ACC112 (cell line): ENCODE data around the gene THRA.
A peak's percentile ranks its signal among the peaks of the same experiment; 100 is the strongest.

Experiments
- H2AFZ ChIP-seq: fragments of 200-600 bp; sonication (generic); one replicate; pipeline ENCODE4 v1.6.0; 2017; ENCODE audit warnings: antibody characterized with exemption, low read length; ENCODE audit not compliant: unreplicated experiment
- H3K27ac ChIP-seq: fragments of 200-600 bp; sonication (generic); 2 replicates; pipeline ENCODE4 v1.5.1; 2014; ENCODE audit warnings: low read depth, mild to moderate bottlenecking, antibody characterized with exemption, low read length, moderate library complexity
- H3K27me3 ChIP-seq: fragments of 200-600 bp; sonication (generic); 2 replicates; pipeline ENCODE4 v1.6.1; 2014; ENCODE audit warnings: mild to moderate bottlenecking, antibody characterized with exemption, low read length, moderate library complexity, mixed read lengths; ENCODE audit not compliant: insufficient read depth
- H3K36me3 ChIP-seq: fragments of 200-600 bp; sonication (generic); 2 replicates; pipeline ENCODE4 v1.6.1; 2016; ENCODE audit warnings: mild to moderate bottlenecking, antibody characterized with exemption, low read length, moderate library complexity, mixed read lengths; ENCODE audit not compliant: insufficient read depth
- H3K4me1 ChIP-seq: fragments of 200-600 bp; sonication (generic); one replicate; pipeline ENCODE4 v1.6.1; 2016; ENCODE audit warnings: low read length, mixed read lengths; ENCODE audit not compliant: insufficient read depth, unreplicated experiment, control insufficient read depth
- H3K4me3 ChIP-seq: fragments of 200-600 bp; sonication (generic); 2 replicates; pipeline ENCODE4 v1.5.1; 2014; ENCODE audit warnings: mild to moderate bottlenecking, low read depth, low read length
- H3K79me2 ChIP-seq: fragments of 200-600 bp; sonication (generic); one replicate; pipeline ENCODE4 v1.6.0; 2016; ENCODE audit warnings: low read length; ENCODE audit not compliant: control insufficient read depth, unreplicated experiment, insufficient read depth

THRA gene

DNA sequence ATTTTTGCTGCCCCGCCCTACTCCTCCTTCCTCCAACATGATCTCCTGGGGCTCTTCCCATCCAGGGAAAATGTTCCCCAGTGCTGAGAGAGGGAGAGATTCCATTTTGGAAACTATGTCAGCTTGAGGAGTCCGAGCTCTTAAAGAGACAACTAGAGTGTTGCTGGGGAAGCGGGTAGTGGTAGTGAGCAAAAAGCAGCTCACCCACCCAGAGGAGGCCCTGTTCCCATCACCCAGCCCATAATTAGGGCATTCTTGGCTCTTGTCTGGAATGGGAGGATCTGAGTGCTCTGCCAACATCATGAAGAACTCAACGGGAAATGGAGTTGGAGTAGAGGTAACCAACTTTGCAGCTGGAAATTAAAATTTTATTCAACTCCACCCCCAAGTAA is 49.9 kb downstream of the THRA start:
- H3K4me1 ChIP-seq, result peaks cover 60% of the 10 kb centered on the region
- H3K4me3 ChIP-seq, result peak overlapping the region; percentile 67
- peak overlapping the region; percentile 84 for H3K27ac ChIP-seq
- peak overlapping the region; percentile 62 for H2AFZ ChIP-seq
- no peaks in the 10 kb centered on the region for H3K36me3 ChIP-seq
- H3K27me3 ChIP-seq, result no peaks in the 10 kb centered on the region
- no peaks in the 10 kb centered on the region for H3K79me2 ChIP-seq

GRCh38 chr17:40113110-40113906 is 50.5 kb downstream of the THRA start:
- H3K4me1 ChIP-seq, result peaks cover 56% of the 10 kb centered on the region
- H3K36me3 ChIP-seq, result no peaks in the 10 kb centered on the region
- H2AFZ ChIP-seq, result peak overlapping the region; percentile 62
- no peaks in the 10 kb centered on the region for H3K79me2 ChIP-seq
- peak overlapping the region; percentile 67 for H3K4me3 ChIP-seq
- peak overlapping the region; percentile 84 for H3K27ac ChIP-seq
- H3K27me3 ChIP-seq, result no peaks in the 10 kb centered on the region

DNA sequence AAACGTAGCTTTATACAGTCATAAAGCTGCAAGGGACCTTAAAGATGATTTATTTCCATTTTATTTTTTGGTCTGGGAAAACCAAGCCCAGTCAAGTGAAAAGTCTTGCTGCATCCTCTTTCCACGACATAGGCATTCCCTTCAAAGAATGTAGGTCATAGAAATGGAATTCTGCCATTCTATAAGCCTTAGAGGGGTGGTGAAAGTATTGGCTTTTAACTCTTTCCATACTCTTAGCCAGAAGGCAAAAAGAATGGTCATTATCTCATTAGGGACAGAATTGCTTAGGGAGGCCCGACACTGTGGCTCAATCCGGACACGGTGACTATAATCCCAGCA is 51.1 kb downstream of the THRA start:
- Histone ChIP-seq H3K79me2 (no peaks in the 10 kb centered on the region), H3K27me3 (no peaks in the 10 kb centered on the region), H3K4me1 (peaks cover 50% of the 10 kb centered on the region), H3K4me3 (peak overlapping the region; percentile 67), H2AFZ (peak overlapping the region; percentile 7), H3K36me3 (no peaks in the 10 kb centered on the region), H3K27ac (peak overlapping the region; percentile 84)

- H3K79me2 ChIP-seq, result peaks cover 4% of the 10 kb centered on the region
- peaks cover 45% of the 10 kb centered on the region for H3K4me1 ChIP-seq
- no peak overlapping the region for H3K27ac ChIP-seq
- no peaks in the 10 kb centered on the region for H3K36me3 ChIP-seq
- no peak overlapping the region for H3K4me3 ChIP-seq
- H2AFZ ChIP-seq, result no peak overlapping the region
- H3K27me3 ChIP-seq, result no peaks in the 10 kb centered on the region
Observed at GRCh38 chr17:40115101-40115436, 52.3 kb downstream of the THRA start.

GRCh38 chr17:40121181-40122135 is 58.7 kb downstream of the THRA start, which contains the start of gene MSL1:
MSL1 (plus strand) TSS chr17:40121971; CDS start chr17:40122613, 642 bp downstream.
- H3K79me2 ChIP-seq, result peaks cover 59% of the 10 kb centered on the region
- H2AFZ ChIP-seq, result peak within 1 kb of the TSS; percentile 90

DNA sequence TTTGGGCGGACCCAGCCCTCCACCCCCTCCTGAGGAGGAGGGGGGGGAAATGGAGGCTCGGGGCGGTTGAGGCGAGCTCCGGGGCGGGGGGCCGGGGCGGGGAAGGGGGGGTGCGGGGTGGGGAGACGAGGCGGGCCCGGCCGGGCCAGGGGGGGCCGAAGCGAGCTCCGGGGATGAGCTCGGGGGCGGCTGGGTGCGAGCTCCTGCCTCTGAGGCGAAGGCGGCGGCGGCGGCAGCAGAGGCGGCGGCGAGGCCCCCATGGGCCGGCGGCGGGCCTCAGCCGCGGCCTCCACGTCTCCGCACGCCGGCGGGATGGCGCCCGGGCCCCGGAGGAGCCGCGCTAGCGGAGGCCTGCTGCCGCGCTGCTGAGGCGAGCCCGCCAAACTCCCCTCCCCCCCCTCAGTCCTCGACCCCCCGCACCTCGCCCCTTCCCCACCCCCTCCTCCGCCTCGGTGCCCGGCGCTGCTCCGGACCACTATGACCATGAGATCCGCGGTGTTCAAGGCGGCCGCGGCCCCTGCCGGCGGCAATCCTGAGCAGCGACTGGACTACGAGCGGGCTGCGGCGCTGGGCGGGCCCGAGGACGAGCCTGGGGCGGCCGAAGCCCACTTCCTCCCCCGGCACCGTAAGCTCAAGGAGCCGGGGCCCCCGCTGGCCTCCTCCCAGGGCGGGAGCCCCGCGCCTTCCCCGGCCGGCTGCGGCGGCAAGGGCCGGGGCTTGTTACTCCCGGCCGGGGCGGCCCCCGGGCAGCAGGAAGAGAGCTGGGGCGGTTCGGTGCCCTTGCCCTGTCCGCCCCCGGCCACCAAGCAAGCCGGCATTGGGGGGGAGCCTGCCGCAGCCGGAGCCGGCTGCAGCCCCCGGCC is 59.6 kb downstream of the THRA start:
- Histone ChIP-seq H3K79me2 (peaks cover 68% of the 10 kb centered on the region), H3K36me3 (peaks cover 7% of the 10 kb centered on the region), H3K27ac (peak overlapping the region; percentile 83)

More at GRCh38 chr17:40121181-40122135, 58.7 kb downstream of the THRA start, which contains the start of gene MSL1:
- Histone ChIP-seq H3K4me1 (peaks cover 12% of the 10 kb centered on the region), H3K27me3 (no peaks in the 10 kb centered on the region), H3K36me3 (no peaks in the 10 kb centered on the region), H3K27ac (peak within 1 kb of the TSS; percentile 83), H3K4me3 (peak within 1 kb of the TSS; percentile 86)

GRCh38 chr17:40122999-40123810 is 60.4 kb downstream of the THRA start:
- H3K36me3 ChIP-seq, result peaks cover 10% of the 10 kb centered on the region
- no peak overlapping the region for H2AFZ ChIP-seq
- H3K79me2 ChIP-seq, result peaks cover 73% of the 10 kb centered on the region

More for the DNA sequence above, 59.6 kb downstream of the THRA start:
- H3K4me1 ChIP-seq, result peaks cover 12% of the 10 kb centered on the region
- peak overlapping the region; percentile 86 for H3K4me3 ChIP-seq
- H2AFZ ChIP-seq, result peak overlapping the region; percentile 66
- no peaks in the 10 kb centered on the region for H3K27me3 ChIP-seq

DNA sequence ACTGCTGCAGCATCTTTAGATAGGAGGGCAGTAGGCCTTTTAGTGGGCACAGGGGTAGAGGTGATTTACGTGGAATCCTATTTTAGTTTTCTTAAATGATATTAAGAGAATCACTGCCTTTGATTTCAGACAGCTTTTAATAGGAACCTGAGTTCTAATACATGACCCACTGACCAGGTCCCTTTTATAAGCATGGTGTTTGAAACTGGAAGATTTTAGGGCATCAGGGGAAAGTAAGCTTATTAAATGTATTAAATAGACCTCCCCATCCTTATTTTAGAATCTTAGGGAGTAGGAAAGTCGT is 61.0 kb downstream of the THRA start:
- Histone ChIP-seq H3K79me2 (peaks cover 73% of the 10 kb centered on the region), H3K4me1 (peaks cover 12% of the 10 kb centered on the region), H2AFZ (no peak overlapping the region), H3K27me3 (no peaks in the 10 kb centered on the region), H3K27ac (no peak overlapping the region), H3K36me3 (peaks cover 10% of the 10 kb centered on the region), H3K4me3 (peak overlapping the region; percentile 86)

More at GRCh38 chr17:40122999-40123810, 60.4 kb downstream of the THRA start:
- Histone ChIP-seq H3K4me1 (peaks cover 12% of the 10 kb centered on the region), H3K27me3 (no peaks in the 10 kb centered on the region), H3K27ac (peak overlapping the region; percentile 54), H3K4me3 (peak overlapping the region; percentile 86)

GRCh38 chr17:40124279-40125141 is 61.7 kb downstream of the THRA start:
- H2AFZ ChIP-seq, result no peak overlapping the region
- H3K4me1 ChIP-seq, result peaks cover 12% of the 10 kb centered on the region
- no peak overlapping the region for H3K27ac ChIP-seq
- H3K79me2 ChIP-seq, result peaks cover 77% of the 10 kb centered on the region
- H3K36me3 ChIP-seq, result peaks cover 17% of the 10 kb centered on the region
- H3K27me3 ChIP-seq, result no peaks in the 10 kb centered on the region
- peak overlapping the region; percentile 86 for H3K4me3 ChIP-seq
